Lung (tissue), 12 donors: ENCODE measurements around the gene PTPRN2. TPM values are rescaled to one million over a fixed set of nuclear protein-coding genes. Genes with fewer than 3 reads are reported as not detected.

Source experiments
- ATAC-seq: fragments of 200-7000 bp; cut with Tn5 transposase; one replicate; pipeline ENCODE4 v1.9.1; 2020; ENCODE audit warnings: moderate number of reproducible peaks; ENCODE audit not compliant: insufficient read depth, low FRiP score
- DNase-seq, 3 donors: peaks; one replicate each; pipeline ENCODE4 v3.0.0-alpha.2; 2013 to 2017
- H3K27ac ChIP-seq, 2 donors: one replicate each; pipeline ENCODE4 v1.5.1; 2013; ENCODE audit warnings: mild to moderate bottlenecking in 2 of 2, moderate library complexity in 2 of 2, control low read depth in 1 of 2, inconsistent platforms in 1 of 2, low read depth in 1 of 2, low read length in 1 of 2
- H3K27me3 ChIP-seq, 3 donors: one replicate each; pipeline ENCODE4 v1.5.1; 2013; ENCODE audit warnings: low read length in 2 of 3; ENCODE audit not compliant: control insufficient read depth in 3 of 3, insufficient read depth in 3 of 3
- H3K36me3 ChIP-seq, 4 donors: one replicate each; pipeline ENCODE4 v1.5.1; 2013; ENCODE audit warnings: low read length in 4 of 4, mild to moderate bottlenecking in 1 of 4, moderate library complexity in 1 of 4; ENCODE audit not compliant: control insufficient read depth in 4 of 4, insufficient read depth in 4 of 4
- H3K4me1 ChIP-seq, 5 donors: one replicate each; pipeline ENCODE4 v1.5.1; 2013; ENCODE audit warnings: low read length in 5 of 5, mild to moderate bottlenecking in 2 of 5, moderate library complexity in 1 of 5; ENCODE audit not compliant: control insufficient read depth in 5 of 5, insufficient read depth in 5 of 5
- H3K4me3 ChIP-seq: one replicate; pipeline ENCODE4 v1.5.1; 2013; ENCODE audit warnings: mild to moderate bottlenecking, control low read depth, moderate library complexity
- H3K9ac ChIP-seq, 2 donors: one replicate each; pipeline ENCODE4 v1.5.1; 2013; ENCODE audit warnings: low read length in 2 of 2, control low read depth in 1 of 2; ENCODE audit not compliant: insufficient read depth in 1 of 2
- H3K9me3 ChIP-seq, 4 donors: one replicate each; pipeline ENCODE4 v1.5.1; 2013; ENCODE audit warnings: low read length in 3 of 4, mild to moderate bottlenecking in 1 of 4, moderate library complexity in 1 of 4; ENCODE audit not compliant: control insufficient read depth in 4 of 4, insufficient read depth in 3 of 4
- CTCF ChIP-seq: IDR thresholded peaks from 2 replicates; pipeline ENCODE4 v1.5.1; 2012; ENCODE audit warnings: mild to moderate bottlenecking; ENCODE audit errors: control extremely low read depth, extremely low read depth
- WGBS, 2 donors: extraction: QIAGEN DNeasy Blood & Tissue Kit; methylation state at CpG; one replicate each; pipeline ENCODE4 v1.1.7; 2013; 5-methylcytosine and 5-hydroxymethylcytosine counted together
- polyA plus RNA-seq, 2 donors: library from polyadenylated mRNA; stranded (reverse); fragments of 200-250 nt; gene quantifications; one replicate each; pipeline ENCODE4 v1.2.1, GENCODE V29; 2013
- total RNA-seq, 2 donors: library from RNA; depleted of rRNA in 1 of 2; stranded (reverse); fragments of >200 nt in 1 of 2; gene quantifications; one replicate each; pipeline ENCODE4 v1.2.1, GENCODE V29; 2014 to 2021
- donor health status: control.
- donor health status: control.
- donor health status: Bipolar disorder and iron deficiency.
- donor health status: healthy.
- donor health status: DM: yes; HTN: yes; CAD: no.

The PTPRN2 gene
- total and polyA plus RNA-seq, 4 donors, result 2.1 to 7.4 (median 4.4) TPM

GRCh38 chr7:158315881-158316280, 271.7 kb downstream of the PTPRN2 start:
- no peak for DNase-seq
- Histone ChIP-seq H3K27me3 (peaks cover 0 to 2% (median 0%) of the 10 kb centered on the region in 3 donors), H3K4me3 (no peak overlapping the region), H3K27ac (no peak overlapping the region), H3K36me3 (no peaks in the 10 kb centered on the region), H3K9ac (no peak overlapping the region), H3K9me3 (peaks cover 0 to 14% (median 4%) of the 10 kb centered on the region in 4 donors), H3K4me1 (no peaks in the 10 kb centered on the region)
- 96 to 97% methylated on average over 11 of the region's 11 CpGs for WGBS, 2 donors
- no peak for TF ChIP-seq CTCF
- no peak for ATAC-seq

DNA sequence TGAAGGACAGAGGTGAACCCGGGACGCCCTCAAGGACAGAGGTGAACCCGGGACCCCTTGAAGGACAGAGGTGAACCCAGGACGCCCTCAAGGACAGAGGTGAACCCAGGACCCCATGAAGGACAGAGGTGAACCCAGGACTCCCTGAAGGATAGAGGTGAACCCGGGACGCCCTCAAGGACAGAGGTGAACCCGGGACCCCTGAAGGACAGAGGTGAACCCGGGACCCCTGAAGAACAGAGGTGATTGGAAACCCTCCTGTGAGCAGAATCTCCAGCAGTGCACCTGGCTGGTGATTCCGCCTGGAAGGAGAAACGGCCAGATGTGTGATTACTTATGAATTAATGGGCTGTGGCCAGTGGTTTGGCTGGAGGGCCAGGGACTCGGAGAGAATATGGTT, 272.3 kb downstream of the PTPRN2 start:
- H3K4me3 ChIP-seq, result no peak overlapping the region
- WGBS, 2 donors, result 91 to 92% methylated on average over 11 of the region's 11 CpGs
- DNase-seq, result no peak
- no peak overlapping the region for H3K9ac ChIP-seq
- TF ChIP-seq CTCF, result no peak
- H3K27ac ChIP-seq, result no peak overlapping the region
- H3K9me3 ChIP-seq, result peaks cover 0 to 14% (median 4%) of the 10 kb centered on the region in 4 donors
- no peaks in the 10 kb centered on the region for H3K36me3 ChIP-seq
- no peaks in the 10 kb centered on the region for H3K4me1 ChIP-seq
- no peak for ATAC-seq
- H3K27me3 ChIP-seq, result peaks cover 0 to 2% (median 0%) of the 10 kb centered on the region in 3 donors

- H3K9me3 ChIP-seq, result peaks cover 0 to 14% (median 4%) of the 10 kb centered on the region in 4 donors
- peaks cover 0 to 2% (median 0%) of the 10 kb centered on the region in 3 donors for H3K27me3 ChIP-seq
- no peaks in the 10 kb centered on the region for H3K4me1 ChIP-seq
- TF ChIP-seq CTCF, result no peak
- H3K27ac ChIP-seq, result no peak overlapping the region
- no peak overlapping the region for H3K4me3 ChIP-seq
- no peak overlapping the region for H3K9ac ChIP-seq
- DNase-seq (no peak), ATAC-seq (no peak)
- no peaks in the 10 kb centered on the region for H3K36me3 ChIP-seq
- WGBS, 2 donors, result 95 to 97% methylated on average over 15 of the region's 15 CpGs
These were observed 273.2 kb downstream of the PTPRN2 start for GRCh38 chr7:158314394-158314793.

GRCh38 chr7:158313931-158314330, 273.7 kb downstream of the PTPRN2 start:
- no peak for ATAC-seq
- no peak overlapping the region for H3K27ac ChIP-seq
- H3K4me1 ChIP-seq, result no peaks in the 10 kb centered on the region
- no peak overlapping the region for H3K4me3 ChIP-seq
- peaks cover 0 to 14% (median 5%) of the 10 kb centered on the region in 4 donors for H3K9me3 ChIP-seq
- 86 to 92% methylated on average over 10 of the region's 10 CpGs for WGBS, 2 donors
- peaks cover 0 to 2% (median 0%) of the 10 kb centered on the region in 3 donors for H3K27me3 ChIP-seq
- TF ChIP-seq CTCF, result no peak
- no peak for DNase-seq
- no peaks in the 10 kb centered on the region for H3K36me3 ChIP-seq
- no peak overlapping the region for H3K9ac ChIP-seq
